AML-193 (cell line): ENCODE results near the gene VAC14.
A peak's percentile ranks its signal among the peaks of the same experiment; 100 is the strongest.

ENCODE experiments used
- DNase-seq, 2 experiments: peaks; one replicate each; lab custom pipeline; 2025; lab: John Stamatoyannopoulos, UW

The VAC14 gene

GRCh38 chr16:70786020-70786755 lies 14.8 kb downstream of the VAC14 start:
- DNase-seq = no peak

GRCh38 chr16:70784692-70785555 lies 16.0 kb downstream of the VAC14 start:
- DNase-seq = no peak

- no peak for DNase-seq
Measured at GRCh38 chr16:70782237-70782636, 18.7 kb downstream of the VAC14 start.

GRCh38 chr16:70781800-70782199 lies 19.2 kb downstream of the VAC14 start:
- no peak for DNase-seq

GRCh38 chr16:70780546-70780945 lies 20.4 kb downstream of the VAC14 start:
- no peak for DNase-seq

- no peak for DNase-seq
Measured at GRCh38 chr16:70779361-70779760, 21.6 kb downstream of the VAC14 start.

GRCh38 chr16:70778901-70779309 lies 22.1 kb downstream of the VAC14 start:
- DNase-seq = no peak

- no peak for DNase-seq
Measured at GRCh38 chr16:70777973-70778406, 23.0 kb downstream of the VAC14 start.

GRCh38 chr16:70777496-70777895 lies 23.5 kb downstream of the VAC14 start:
- no peak for DNase-seq

GRCh38 chr16:70775399-70775798 lies 25.6 kb downstream of the VAC14 start:
- DNase-seq = no peak

GRCh38 chr16:70774261-70774660 lies 26.7 kb downstream of the VAC14 start:
- DNase-seq = no peak

- DNase-seq = no peak
Measured at GRCh38 chr16:70772493-70772892, 28.5 kb downstream of the VAC14 start.

- DNase-seq = peak; percentile 9 to 16
Measured at GRCh38 chr16:70770626-70771552, 30.1 kb downstream of the VAC14 start.

GRCh38 chr16:70770291-70770625 lies 30.7 kb downstream of the VAC14 start:
- no peak for DNase-seq

- no peak for DNase-seq
Measured at GRCh38 chr16:70769761-70770160, 31.2 kb downstream of the VAC14 start.

GRCh38 chr16:70769131-70769530 lies 31.8 kb downstream of the VAC14 start:
- DNase-seq = no peak

GRCh38 chr16:70768203-70768580 lies 32.8 kb downstream of the VAC14 start:
- no peak for DNase-seq

- no peak for DNase-seq
Measured at GRCh38 chr16:70767377-70768202, 33.4 kb downstream of the VAC14 start.

- DNase-seq = no peak
Measured at GRCh38 chr16:70766658-70767057, 34.3 kb downstream of the VAC14 start.

- DNase-seq = no peak
Measured at GRCh38 chr16:70766176-70766575, 34.8 kb downstream of the VAC14 start.

GRCh38 chr16:70765491-70765890 lies 35.5 kb downstream of the VAC14 start:
- DNase-seq = no peak
